IPS-18a (cell line): Measurements from ENCODE around the gene HEBP1.

Source experiments
- H3K27ac ChIP-seq: one replicate; pipeline ENCODE4 v1.5.1; 2013; ENCODE audit warnings: low read length
- H3K27me3 ChIP-seq: one replicate; pipeline ENCODE4 v1.6.1; 2013; ENCODE audit warnings: mild to moderate bottlenecking, low read length; ENCODE audit not compliant: control insufficient read depth, insufficient read depth
- H3K36me3 ChIP-seq: one replicate; pipeline ENCODE4 v1.6.1; 2013; ENCODE audit warnings: low read depth, low read length; ENCODE audit not compliant: control insufficient read depth
- H3K4me1 ChIP-seq: one replicate; pipeline ENCODE4 v1.6.1; 2013; ENCODE audit warnings: low read depth, low read length; ENCODE audit not compliant: control insufficient read depth
- H3K4me3 ChIP-seq: one replicate; pipeline ENCODE4 v1.5.1; 2013; ENCODE audit warnings: low read length
- H3K9ac ChIP-seq: one replicate; pipeline ENCODE4 v1.6.1; 2013; ENCODE audit warnings: mild to moderate bottlenecking, low read length, moderate library complexity
- H3K9me3 ChIP-seq: one replicate; pipeline ENCODE4 v1.6.1; 2013; ENCODE audit warnings: low read depth, low read length; ENCODE audit not compliant: control insufficient read depth

HEBP1 gene

GRCh38 chr12:12999959-13000615, at the start of gene HEBP1:
Gene HEBP1 (minus strand): TSS chr12:13000265. CDS start chr12:13000114, 151 bp downstream.
- Histone ChIP-seq H3K9ac (peak within 1 kb of the TSS; percentile 65), H3K4me1 (peaks cover 7% of the 10 kb centered on the region), H3K36me3 (no peaks in the 10 kb centered on the region), H3K9me3 (no peaks in the 10 kb centered on the region), H3K4me3 (peak within 1 kb of the TSS; percentile 83), H3K27me3 (peaks cover 25% of the 10 kb centered on the region), H3K27ac (no peak within 1 kb of the TSS)

GRCh38 chr12:13049816-13050215, 49.8 kb upstream of the HEBP1 start:
- no peak overlapping the region for H3K4me3 ChIP-seq
- H3K36me3 ChIP-seq = no peaks in the 10 kb centered on the region

DNA sequence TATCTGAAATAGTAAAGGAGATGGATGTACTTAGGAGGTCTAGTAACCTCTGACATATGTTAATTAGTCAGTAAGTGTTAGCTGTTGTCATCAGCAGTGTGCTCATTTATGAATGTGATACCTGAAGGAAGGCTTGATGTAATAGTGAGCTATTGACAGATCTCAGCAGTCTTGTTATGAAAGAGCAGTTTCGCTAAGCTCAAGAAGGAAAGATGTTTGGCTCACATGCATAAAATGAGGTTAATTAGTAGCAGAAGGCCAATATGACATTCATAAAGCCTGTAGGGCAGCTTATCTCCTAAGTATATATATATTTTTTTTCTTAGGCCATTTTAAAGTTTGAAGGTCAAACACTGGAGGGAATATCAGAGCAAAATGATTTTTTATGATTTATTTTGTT, 46.9 kb upstream of the HEBP1 start:
- Histone ChIP-seq H3K27ac (no peak overlapping the region), H3K9me3 (no peaks in the 10 kb centered on the region), H3K27me3 (peaks cover 7% of the 10 kb centered on the region), H3K36me3 (no peaks in the 10 kb centered on the region), H3K4me3 (no peak overlapping the region), H3K4me1 (peaks cover 16% of the 10 kb centered on the region), H3K9ac (no peak overlapping the region)

More at GRCh38 chr12:13049816-13050215, 49.8 kb upstream of the HEBP1 start:
- no peak overlapping the region for H3K27ac ChIP-seq
- H3K9ac ChIP-seq = no peak overlapping the region
- peaks cover 10% of the 10 kb centered on the region for H3K9me3 ChIP-seq
- H3K4me1 ChIP-seq = peaks cover 11% of the 10 kb centered on the region
- H3K27me3 ChIP-seq = no peaks in the 10 kb centered on the region

DNA sequence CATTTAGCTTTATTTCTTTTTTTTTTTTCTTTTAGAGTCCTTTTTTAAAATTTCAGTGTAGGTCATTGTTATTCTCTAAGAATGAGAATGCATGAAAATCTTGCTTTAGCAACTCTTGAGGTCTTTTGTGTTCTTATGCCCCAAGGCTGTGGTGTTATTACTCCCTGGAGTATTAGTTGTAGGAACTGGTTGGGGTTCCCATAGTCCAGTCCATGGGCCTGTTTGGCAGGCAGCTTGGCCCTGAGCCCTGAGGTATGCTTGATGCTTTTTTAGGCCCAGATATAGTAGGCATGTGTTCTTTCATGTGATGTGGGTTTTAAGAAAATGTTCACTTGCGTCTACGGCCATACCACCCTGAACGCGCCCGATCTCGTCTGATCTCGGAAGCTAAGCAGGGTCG, 45.8 kb upstream of the HEBP1 start:
- Histone ChIP-seq H3K27me3 (peaks cover 7% of the 10 kb centered on the region), H3K4me3 (no peak overlapping the region), H3K4me1 (peaks cover 16% of the 10 kb centered on the region), H3K9ac (no peak overlapping the region), H3K9me3 (no peaks in the 10 kb centered on the region), H3K27ac (no peak overlapping the region), H3K36me3 (no peaks in the 10 kb centered on the region)

DNA sequence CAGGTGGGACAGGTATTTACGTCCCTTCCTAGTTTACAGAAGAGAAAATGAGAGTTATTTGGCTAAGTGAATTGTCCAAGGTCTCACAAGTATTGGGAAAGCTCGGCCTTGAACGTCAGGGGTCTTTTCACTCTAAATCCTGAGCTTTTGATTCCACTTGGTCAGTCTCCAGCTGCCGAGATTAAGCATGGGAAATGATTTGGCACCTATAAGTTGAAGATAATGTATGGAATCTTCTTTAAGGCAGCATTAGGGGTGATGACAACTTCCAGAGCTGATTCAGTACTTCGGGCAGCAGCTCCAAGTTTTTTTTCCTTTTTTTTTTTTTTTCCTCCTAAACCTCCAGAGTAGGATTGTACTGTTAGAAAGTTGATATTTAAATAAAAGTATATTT, 44.8 kb upstream of the HEBP1 start:
- Histone ChIP-seq H3K9ac (peak overlapping the region; percentile 50), H3K4me3 (peak overlapping the region; percentile 79), H3K9me3 (no peaks in the 10 kb centered on the region), H3K4me1 (peaks cover 10% of the 10 kb centered on the region), H3K27me3 (peaks cover 7% of the 10 kb centered on the region), H3K27ac (no peak overlapping the region), H3K36me3 (no peaks in the 10 kb centered on the region)

- peaks cover 5% of the 10 kb centered on the region for H3K4me1 ChIP-seq
- no peaks in the 10 kb centered on the region for H3K36me3 ChIP-seq
- H3K27ac ChIP-seq = no peak within 1 kb of the TSS
- no peaks in the 10 kb centered on the region for H3K9me3 ChIP-seq
- H3K4me3 ChIP-seq = peak within 1 kb of the TSS; percentile 79
- H3K9ac ChIP-seq = peak within 1 kb of the TSS; percentile 50
- peaks cover 7% of the 10 kb centered on the region for H3K27me3 ChIP-seq
Observed at GRCh38 chr12:13044002-13044905, 44.2 kb upstream of the HEBP1 start, which contains the start of gene FAM234B. Gene FAM234B (plus strand): TSS chr12:13044381. CDS start chr12:13044404, 23 bp downstream.

DNA sequence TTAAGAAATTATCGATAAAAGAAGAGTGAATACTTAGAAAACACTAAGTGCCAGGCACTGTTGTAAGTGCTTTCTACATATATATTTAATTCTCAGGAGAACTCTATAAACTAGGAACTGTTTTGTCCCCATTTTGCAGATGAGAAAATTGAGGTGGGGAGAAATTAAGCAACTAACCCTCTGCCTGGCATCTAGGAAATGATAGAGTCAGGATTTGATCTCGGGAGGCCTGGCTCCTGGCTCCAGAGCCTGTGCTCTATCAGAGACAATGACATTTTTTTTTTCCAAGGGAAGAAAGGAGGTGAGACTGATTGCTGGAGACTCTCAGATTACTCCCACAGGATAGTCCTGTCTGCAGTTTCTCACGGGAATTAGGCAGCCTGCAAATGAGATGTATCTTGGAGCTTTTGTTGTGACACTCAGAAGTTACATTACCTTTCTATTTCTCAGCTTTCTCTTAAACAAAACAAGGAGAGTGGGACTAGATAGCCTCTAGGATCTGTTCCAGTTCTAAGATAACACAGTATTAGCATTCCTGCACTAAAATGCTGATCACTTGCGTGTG, 42.7 kb upstream of the HEBP1 start:
- Histone ChIP-seq H3K36me3 (no peaks in the 10 kb centered on the region), H3K9me3 (no peaks in the 10 kb centered on the region), H3K4me1 (peaks cover 5% of the 10 kb centered on the region), H3K9ac (no peak overlapping the region), H3K27me3 (peaks cover 7% of the 10 kb centered on the region), H3K4me3 (no peak overlapping the region), H3K27ac (no peak overlapping the region)

DNA sequence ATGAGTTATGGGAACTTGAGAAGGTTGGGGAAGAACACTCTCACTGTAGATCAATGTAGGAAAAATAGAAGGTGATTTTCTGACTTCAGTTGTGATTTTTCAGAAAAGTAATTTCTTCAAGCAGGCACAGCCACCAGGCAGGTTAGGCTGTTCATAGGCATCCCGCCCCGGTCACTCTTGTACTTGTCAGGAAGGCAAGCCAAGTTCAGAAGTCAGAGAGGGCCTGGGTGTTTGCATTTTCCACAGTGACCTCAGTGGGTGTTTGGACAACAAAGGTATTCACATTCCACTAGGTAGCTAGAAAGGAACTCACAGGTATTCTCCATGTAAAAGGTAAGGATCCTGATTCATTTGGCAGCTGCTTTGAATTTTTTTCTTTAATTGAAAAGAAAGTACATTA, 41.2 kb upstream of the HEBP1 start:
- Histone ChIP-seq H3K27ac (no peak overlapping the region), H3K4me1 (peaks cover 5% of the 10 kb centered on the region), H3K27me3 (peaks cover 7% of the 10 kb centered on the region), H3K9me3 (no peaks in the 10 kb centered on the region), H3K9ac (no peak overlapping the region), H3K4me3 (no peak overlapping the region), H3K36me3 (no peaks in the 10 kb centered on the region)

- no peaks in the 10 kb centered on the region for H3K36me3 ChIP-seq
- peaks cover 5% of the 10 kb centered on the region for H3K4me1 ChIP-seq
- H3K4me3 ChIP-seq = no peak overlapping the region
- H3K9ac ChIP-seq = no peak overlapping the region
- no peaks in the 10 kb centered on the region for H3K9me3 ChIP-seq
- no peak overlapping the region for H3K27ac ChIP-seq
- H3K27me3 ChIP-seq = peaks cover 7% of the 10 kb centered on the region
Observed at GRCh38 chr12:13039328-13039956, 39.4 kb upstream of the HEBP1 start.

- H3K36me3 ChIP-seq = no peaks in the 10 kb centered on the region
- H3K27me3 ChIP-seq = peaks cover 3% of the 10 kb centered on the region
- H3K4me1 ChIP-seq = peaks cover under 1% of the 10 kb centered on the region
- H3K9ac ChIP-seq = no peak overlapping the region
- no peak overlapping the region for H3K4me3 ChIP-seq
- H3K9me3 ChIP-seq = no peaks in the 10 kb centered on the region
- H3K27ac ChIP-seq = no peak overlapping the region
Observed at GRCh38 chr12:13038491-13039161, 38.6 kb upstream of the HEBP1 start.

DNA sequence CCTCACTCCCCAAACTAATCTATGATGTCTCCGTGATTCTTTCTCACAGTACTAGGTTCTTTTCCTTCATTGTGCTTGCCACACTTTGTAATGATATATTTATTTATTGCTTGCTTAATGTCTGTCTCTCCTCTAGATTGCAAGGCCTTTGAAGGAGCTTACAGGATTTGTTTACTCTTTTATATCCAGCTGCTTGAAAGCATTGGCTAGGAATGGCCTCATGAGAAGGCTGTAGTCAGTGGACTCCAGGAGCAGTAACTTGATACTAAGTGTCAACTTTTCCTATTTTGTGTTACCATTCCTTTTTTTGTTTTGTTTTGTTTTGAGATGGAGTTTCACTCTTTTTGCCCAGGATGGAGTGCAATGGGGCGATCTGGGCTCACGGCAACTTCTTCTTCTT, 36.8 kb upstream of the HEBP1 start:
- no peaks in the 10 kb centered on the region for H3K27me3 ChIP-seq
- H3K9ac ChIP-seq = no peak overlapping the region
- no peak overlapping the region for H3K27ac ChIP-seq
- no peak overlapping the region for H3K4me3 ChIP-seq
- H3K4me1 ChIP-seq = no peaks in the 10 kb centered on the region
- H3K36me3 ChIP-seq = no peaks in the 10 kb centered on the region
- H3K9me3 ChIP-seq = no peaks in the 10 kb centered on the region
